ENCODE data around the gene MTERF1.

Gene MTERF1

GRCh38 chr7:91915401-91916050 is 35.0 kb upstream of the MTERF1 start:
- no peak for TF ChIP-seq SPI1 (IDR thresholded peaks at IDR 0.05; ENCODE audit: borderline replicate concordance, low read depth)
- no peak for TF ChIP-seq REST (IDR thresholded peaks at IDR 0.05; ENCODE audit: insufficient replicate concordance, low read depth)
- no peak for TF ChIP-seq CTCF (IDR thresholded peaks at IDR 0.05; ENCODE audit: insufficient read depth, low read length)
- no peak for TF ChIP-seq GABPA (IDR thresholded peaks at IDR 0.05; ENCODE audit: low read depth)
- no peak for TF ChIP-seq POLR2AphosphoS5 (IDR thresholded peaks at IDR 0.05; ENCODE audit: low read depth)
- Histone ChIP-seq H3K27me3 (ENCODE audit: insufficient read depth, poor library complexity, severe bottlenecking) (no peaks in the 10 kb centered on the region), H3K4me3 (replicated peaks; ENCODE audit: insufficient read depth, low read length) (no peak overlapping the region), H3K27ac (replicated peaks) (no peak overlapping the region)
- no peak for DNase-seq (ENCODE audit: low read depth in 1 of 2, low spot score in 1 of 2)

DNA sequence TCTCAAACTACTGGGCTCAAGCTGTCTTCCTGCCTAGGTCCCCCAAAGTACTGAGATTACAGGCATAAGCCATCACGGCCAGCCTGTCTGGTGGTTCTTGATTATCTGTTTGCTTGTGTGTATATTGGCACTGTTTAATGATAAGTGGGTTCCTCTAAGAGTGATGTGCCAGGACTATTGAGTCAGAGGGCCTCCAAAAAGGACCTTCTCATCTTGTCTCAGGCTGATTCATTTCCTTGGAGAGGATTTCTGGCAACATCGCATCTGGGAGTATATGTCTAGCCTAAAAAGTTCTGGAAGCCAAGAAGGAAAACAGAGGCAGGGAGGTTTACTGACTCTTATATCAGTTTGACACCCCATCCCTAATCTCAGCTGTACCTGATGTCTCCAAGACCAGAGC is 33.1 kb upstream of the MTERF1 start:
- TF ChIP-seq SPI1 (IDR thresholded peaks at IDR 0.05; ENCODE audit: borderline replicate concordance, low read depth) = no peak
- no peak for TF ChIP-seq GABPA (IDR thresholded peaks at IDR 0.05; ENCODE audit: low read depth)
- TF ChIP-seq POLR2AphosphoS5 (IDR thresholded peaks at IDR 0.05; ENCODE audit: low read depth) = no peak
- no peak for TF ChIP-seq CTCF (IDR thresholded peaks at IDR 0.05; ENCODE audit: insufficient read depth, low read length)
- no peak for TF ChIP-seq REST (IDR thresholded peaks at IDR 0.05; ENCODE audit: insufficient replicate concordance, low read depth)
- H3K4me3 ChIP-seq (replicated peaks; ENCODE audit: insufficient read depth, low read length) = no peak overlapping the region
- no peaks in the 10 kb centered on the region for H3K27me3 ChIP-seq (ENCODE audit: insufficient read depth, poor library complexity, severe bottlenecking)
- no peak overlapping the region for H3K27ac ChIP-seq (replicated peaks)
- no peak for DNase-seq (ENCODE audit: low read depth in 1 of 2, low spot score in 1 of 2)

- H3K4me3 ChIP-seq (replicated peaks; ENCODE audit: insufficient read depth, low read length) = no peak overlapping the region
- no peak for DNase-seq (ENCODE audit: low read depth in 1 of 2, low spot score in 1 of 2)
- H3K27ac ChIP-seq (replicated peaks) = peak overlapping the region; percentile 54
- H3K27me3 ChIP-seq (ENCODE audit: insufficient read depth, poor library complexity, severe bottlenecking) = no peaks in the 10 kb centered on the region
- no peak for TF ChIP-seq CTCF (IDR thresholded peaks at IDR 0.05; ENCODE audit: insufficient read depth, low read length)
- no peak for TF ChIP-seq REST (IDR thresholded peaks at IDR 0.05; ENCODE audit: insufficient replicate concordance, low read depth)
- TF ChIP-seq POLR2AphosphoS5 (IDR thresholded peaks at IDR 0.05; ENCODE audit: low read depth) = no peak
- TF ChIP-seq GABPA (IDR thresholded peaks at IDR 0.05; ENCODE audit: low read depth) = no peak
- TF ChIP-seq SPI1 (IDR thresholded peaks at IDR 0.05; ENCODE audit: borderline replicate concordance, low read depth) = no peak
Observed at GRCh38 chr7:91912494-91912893, 32.0 kb upstream of the MTERF1 start.
